ENCODE results near the gene IL23R.

- TF ChIP-seq FOXK2 (IDR thresholded peaks at IDR 0.05) (no peak), HDGF (IDR thresholded peaks at IDR 0.05; ENCODE audit: borderline replicate concordance) (no peak), PKNOX1 (IDR thresholded peaks at IDR 0.05) (no peak), SP1 (IDR thresholded peaks at IDR 0.05) (no peak), ELF4 (IDR thresholded peaks at IDR 0.05) (no peak), L3MBTL2 (conservative IDR thresholded peaks at IDR 0.05) (no peak), BHLHE40 (IDR thresholded peaks at IDR 0.05; ENCODE audit: borderline replicate concordance) (no peak)
Measured at GRCh38 chr1:67140460-67140859, 25.8 kb upstream of the IL23R start.
